ENCODE data around the gene HMCN1.

- TF ChIP-seq, protein P1, sequence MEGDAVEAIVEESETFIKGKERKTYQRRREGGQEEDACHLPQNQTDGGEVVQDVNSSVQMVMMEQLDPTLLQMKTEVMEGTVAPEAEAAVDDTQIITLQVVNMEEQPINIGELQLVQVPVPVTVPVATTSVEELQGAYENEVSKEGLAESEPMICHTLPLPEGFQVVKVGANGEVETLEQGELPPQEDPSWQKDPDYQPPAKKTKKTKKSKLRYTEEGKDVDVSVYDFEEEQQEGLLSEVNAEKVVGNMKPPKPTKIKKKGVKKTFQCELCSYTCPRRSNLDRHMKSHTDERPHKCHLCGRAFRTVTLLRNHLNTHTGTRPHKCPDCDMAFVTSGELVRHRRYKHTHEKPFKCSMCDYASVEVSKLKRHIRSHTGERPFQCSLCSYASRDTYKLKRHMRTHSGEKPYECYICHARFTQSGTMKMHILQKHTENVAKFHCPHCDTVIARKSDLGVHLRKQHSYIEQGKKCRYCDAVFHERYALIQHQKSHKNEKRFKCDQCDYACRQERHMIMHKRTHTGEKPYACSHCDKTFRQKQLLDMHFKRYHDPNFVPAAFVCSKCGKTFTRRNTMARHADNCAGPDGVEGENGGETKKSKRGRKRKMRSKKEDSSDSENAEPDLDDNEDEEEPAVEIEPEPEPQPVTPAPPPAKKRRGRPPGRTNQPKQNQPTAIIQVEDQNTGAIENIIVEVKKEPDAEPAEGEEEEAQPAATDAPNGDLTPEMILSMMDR (IDR thresholded peaks at IDR 0.05; ENCODE audit: low read length), result no peak
- TF ChIP-seq EZH2 (IDR thresholded peaks at IDR 0.05; ENCODE audit: borderline replicate concordance, low read length), result no peak
These were observed 103.9 kb downstream of the HMCN1 start for GRCh38 chr1:185838111-185838510.
